Esophagus (tissue), 2 donors: ENCODE results near the gene SIK3. TPM values are rescaled to one million over a fixed set of nuclear protein-coding genes. Genes with fewer than 3 reads are reported as not detected.

Source experiments
- H3K27ac ChIP-seq, 2 donors: one replicate each; pipeline ENCODE4 v1.5.1; 2013; ENCODE audit warnings: low read depth in 2 of 2, mild to moderate bottlenecking in 2 of 2, inconsistent platforms in 1 of 2, low read length in 1 of 2, moderate library complexity in 1 of 2
- H3K27me3 ChIP-seq, 2 donors: one replicate each; pipeline ENCODE4 v1.6.1; 2013; ENCODE audit warnings: low read length in 2 of 2, control low read depth in 1 of 2, mild to moderate bottlenecking in 1 of 2; ENCODE audit not compliant: insufficient read depth in 2 of 2, control insufficient read depth in 1 of 2
- H3K36me3 ChIP-seq, 2 donors: one replicate each; pipeline ENCODE4 v1.6.1; 2013; ENCODE audit warnings: low read length in 1 of 2; ENCODE audit not compliant: control insufficient read depth in 2 of 2, insufficient read depth in 2 of 2
- H3K4me1 ChIP-seq, 2 donors: one replicate each; pipeline ENCODE4 v1.6.1; 2013; ENCODE audit warnings: low read length in 1 of 2; ENCODE audit not compliant: control insufficient read depth in 2 of 2, insufficient read depth in 2 of 2
- H3K4me3 ChIP-seq, 2 donors: one replicate each; pipeline ENCODE4 v1.5.1; 2013; ENCODE audit warnings: low read length in 2 of 2, mild to moderate bottlenecking in 2 of 2, low read depth in 1 of 2, moderate library complexity in 1 of 2
- H3K9me3 ChIP-seq, 2 donors: one replicate each; pipeline ENCODE4 v1.6.1; 2013; ENCODE audit warnings: mild to moderate bottlenecking in 2 of 2, low read depth in 1 of 2, low read length in 1 of 2, moderate library complexity in 1 of 2; ENCODE audit not compliant: control insufficient read depth in 2 of 2, insufficient read depth in 1 of 2
- WGBS, 2 donors: extraction: QIAGEN DNeasy Blood & Tissue Kit; methylation state at CpG; one replicate each; pipeline ENCODE4 v1.1.7; 2013; 5-methylcytosine and 5-hydroxymethylcytosine counted together
- polyA plus RNA-seq, 2 donors: library from polyadenylated mRNA; stranded (reverse); fragments of 200-250 nt; gene quantifications; one replicate each; pipeline ENCODE4 v1.2.3, GENCODE V29; 2013
- donor health status: healthy with polysubstance abuse.
- donor health status: Bipolar disorder and iron deficiency.

SIK3 gene
- polyA plus RNA-seq, 2 donors = 6.4 to 7.0 TPM

GRCh38 chr11:116856423-116856822 is 241.8 kb downstream of the SIK3 start:
- no peaks in the 10 kb centered on the region for H3K9me3 ChIP-seq
- H3K4me3 ChIP-seq = no peak overlapping the region
- peaks cover 2 to 5% of the 10 kb centered on the region in 2 donors for H3K4me1 ChIP-seq
- H3K27me3 ChIP-seq = no peaks in the 10 kb centered on the region
- H3K36me3 ChIP-seq = peaks cover 15 to 23% of the 10 kb centered on the region in 2 donors
- WGBS, 2 donors = 78 to 90% methylated on average over 5 of the region's 5 CpGs
- no peak overlapping the region for H3K27ac ChIP-seq

- 84 to 89% methylated on average over 7 of the region's 7 CpGs for WGBS, 2 donors
- H3K27ac ChIP-seq = peak overlapping the region in 1 of 2 donors; percentile 16
- H3K9me3 ChIP-seq = no peaks in the 10 kb centered on the region
- H3K36me3 ChIP-seq = peaks cover 15% of the 10 kb centered on the region in 2 donors
- H3K27me3 ChIP-seq = no peaks in the 10 kb centered on the region
- H3K4me3 ChIP-seq = no peak overlapping the region
- H3K4me1 ChIP-seq = peaks cover 2 to 5% of the 10 kb centered on the region in 2 donors
Measured at GRCh38 chr11:116855413-116855812, 242.8 kb downstream of the SIK3 start.

- 51 to 70% methylated on average over 6 of the region's 6 CpGs for WGBS, 2 donors
- peaks cover 12 to 14% of the 10 kb centered on the region in 2 donors for H3K36me3 ChIP-seq
Measured at GRCh38 chr11:116853461-116854073, 244.7 kb downstream of the SIK3 start.

GRCh38 chr11:116852261-116853031 is 245.8 kb downstream of the SIK3 start:
- peaks cover 5 to 8% of the 10 kb centered on the region in 2 donors for H3K36me3 ChIP-seq
- peak overlapping the region; percentile 60 to 79 for H3K27ac ChIP-seq
- no peaks in the 10 kb centered on the region for H3K27me3 ChIP-seq
- no peak overlapping the region for H3K4me3 ChIP-seq
- WGBS, 2 donors = 49% methylated on average over 5 of the region's 5 CpGs
- H3K4me1 ChIP-seq = peaks cover 2 to 5% of the 10 kb centered on the region in 2 donors
- no peaks in the 10 kb centered on the region for H3K9me3 ChIP-seq

More at GRCh38 chr11:116853461-116854073, 244.7 kb downstream of the SIK3 start:
- peaks cover 2 to 5% of the 10 kb centered on the region in 2 donors for H3K4me1 ChIP-seq
- H3K4me3 ChIP-seq = no peak overlapping the region
- H3K9me3 ChIP-seq = no peaks in the 10 kb centered on the region
- peak overlapping the region; percentile 33 to 69 for H3K27ac ChIP-seq
- no peaks in the 10 kb centered on the region for H3K27me3 ChIP-seq

GRCh38 chr11:116851626-116852025 is 246.6 kb downstream of the SIK3 start:
- Histone ChIP-seq H3K27me3 (no peaks in the 10 kb centered on the region), H3K4me3 (no peak overlapping the region), H3K4me1 (peaks cover 2 to 5% of the 10 kb centered on the region in 2 donors), H3K9me3 (no peaks in the 10 kb centered on the region), H3K27ac (peak overlapping the region in 1 of 2 donors; percentile 33), H3K36me3 (peaks cover 13 to 16% of the 10 kb centered on the region in 2 donors)
- WGBS, 2 donors = 66 to 77% methylated on average over 7 of the region's 7 CpGs

- H3K4me1 ChIP-seq = peaks cover 2 to 5% of the 10 kb centered on the region in 2 donors
- WGBS, 2 donors = 91 to 94% methylated on average over 6 of the region's 6 CpGs
Measured at GRCh38 chr11:116849486-116849885, 248.7 kb downstream of the SIK3 start.

GRCh38 chr11:116849060-116849459 is 249.2 kb downstream of the SIK3 start:
- H3K27me3 ChIP-seq = no peaks in the 10 kb centered on the region
- H3K4me3 ChIP-seq = no peak overlapping the region
- WGBS, 2 donors = 96 to 97% methylated on average over 12 of the region's 12 CpGs
- H3K4me1 ChIP-seq = peaks cover 2 to 5% of the 10 kb centered on the region in 2 donors
- H3K27ac ChIP-seq = no peak overlapping the region
- H3K9me3 ChIP-seq = no peaks in the 10 kb centered on the region
- peaks cover 16 to 29% of the 10 kb centered on the region in 2 donors for H3K36me3 ChIP-seq

More at GRCh38 chr11:116849486-116849885, 248.7 kb downstream of the SIK3 start:
- no peaks in the 10 kb centered on the region for H3K27me3 ChIP-seq
- no peaks in the 10 kb centered on the region for H3K9me3 ChIP-seq
- no peak overlapping the region for H3K4me3 ChIP-seq
- peaks cover 16 to 29% of the 10 kb centered on the region in 2 donors for H3K36me3 ChIP-seq
- H3K27ac ChIP-seq = no peak overlapping the region

GRCh38 chr11:116847612-116848011 is 250.6 kb downstream of the SIK3 start:
- Histone ChIP-seq H3K4me1 (peaks cover 2 to 3% of the 10 kb centered on the region in 2 donors), H3K9me3 (no peaks in the 10 kb centered on the region), H3K27me3 (no peaks in the 10 kb centered on the region), H3K4me3 (no peak overlapping the region), H3K27ac (no peak overlapping the region), H3K36me3 (peaks cover 16 to 34% of the 10 kb centered on the region in 2 donors)
- 94 to 97% methylated on average over 4 of the region's 4 CpGs for WGBS, 2 donors

GRCh38 chr11:116844722-116845121 is 253.5 kb downstream of the SIK3 start:
- peaks cover 16 to 34% of the 10 kb centered on the region in 2 donors for H3K36me3 ChIP-seq
- WGBS, 2 donors = 88 to 90% methylated on average over 4 of the region's 4 CpGs
- H3K9me3 ChIP-seq = no peaks in the 10 kb centered on the region
- H3K4me3 ChIP-seq = no peak overlapping the region
- H3K27me3 ChIP-seq = no peaks in the 10 kb centered on the region
- no peaks in the 10 kb centered on the region for H3K4me1 ChIP-seq
- H3K27ac ChIP-seq = no peak overlapping the region
